GM18508 (cell line): ENCODE results near the gene ACBD6.

ENCODE experiments used
- ATAC-seq: cut with Tn5 transposase; IDR thresholded peaks from one replicate; pipeline ENCODE4 v1.9.1; 2021; ENCODE audit warnings: moderate number of reproducible peaks; ENCODE audit not compliant: insufficient read depth, unreplicated experiment

The ACBD6 gene

DNA sequence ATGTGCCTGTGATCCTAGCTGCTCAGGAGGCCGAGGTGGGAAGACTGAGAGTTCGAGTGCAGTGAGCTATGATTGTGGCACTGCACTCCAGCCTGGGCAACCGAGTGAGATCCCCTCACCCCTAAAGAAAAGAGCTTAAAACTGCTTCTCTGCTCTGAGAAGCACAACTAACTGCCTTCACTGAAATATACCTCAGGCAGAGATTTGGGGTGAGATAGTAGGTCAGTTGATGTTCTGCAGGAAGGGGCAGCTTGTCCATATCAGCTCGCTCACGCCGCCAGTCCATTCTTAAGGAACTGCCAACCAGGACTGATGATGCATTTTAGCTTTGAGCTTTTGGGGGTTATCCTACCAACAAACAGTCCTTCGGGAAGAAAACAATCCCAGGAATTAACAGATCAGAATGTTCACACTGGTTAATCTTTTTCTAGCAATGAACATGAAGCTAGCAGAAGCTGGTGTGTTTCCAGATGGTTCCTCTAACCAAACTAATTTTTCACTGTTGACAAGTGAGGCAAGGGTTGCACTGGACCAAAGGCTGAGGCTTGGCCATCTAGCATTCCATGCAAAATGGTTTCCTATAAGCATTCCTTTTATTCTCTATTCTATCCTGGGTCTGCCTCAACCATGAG is 240.7 kb downstream of the ACBD6 start:
- ATAC-seq = no peak

DNA sequence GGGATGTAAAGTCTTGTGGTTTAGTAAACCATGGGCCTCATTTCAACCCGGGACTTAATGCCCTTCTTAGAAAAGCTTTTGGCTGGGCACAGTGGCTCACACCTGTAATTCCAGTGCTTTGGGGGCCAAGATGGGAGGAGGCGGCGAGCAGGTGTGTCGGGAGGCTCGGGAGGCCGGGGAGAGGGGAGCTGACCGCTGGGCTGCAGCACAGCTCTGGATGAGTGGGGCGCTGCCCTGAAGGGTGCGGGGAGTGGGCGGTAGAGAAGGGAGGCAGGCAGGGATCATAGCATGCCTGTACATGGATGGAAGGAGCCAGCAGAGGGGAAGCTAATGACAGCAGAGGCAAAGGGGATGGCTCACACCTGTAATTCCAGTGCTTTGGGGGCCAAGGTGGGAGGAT is 241.3 kb downstream of the ACBD6 start:
- no peak for ATAC-seq

DNA sequence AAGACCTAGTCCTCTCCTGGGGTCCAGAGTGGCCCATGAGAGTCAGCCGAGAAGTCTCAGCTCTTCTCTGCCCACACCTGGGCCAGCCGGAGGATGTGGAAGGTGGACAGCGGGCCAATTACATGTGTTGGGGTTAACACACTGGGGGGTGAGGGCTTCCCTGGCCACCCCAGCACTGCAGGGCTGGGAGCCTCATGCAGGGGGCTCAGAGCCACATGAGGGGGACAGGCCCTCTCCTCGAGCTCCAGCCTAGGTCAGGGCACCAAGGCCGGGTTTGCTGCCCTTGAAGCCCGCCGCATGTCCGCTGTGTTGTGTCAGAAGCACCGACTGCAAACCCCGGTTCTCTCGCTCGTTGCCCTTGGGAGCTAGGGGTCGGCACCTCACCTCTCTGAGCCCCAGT is 241.8 kb downstream of the ACBD6 start:
- no peak for ATAC-seq

DNA sequence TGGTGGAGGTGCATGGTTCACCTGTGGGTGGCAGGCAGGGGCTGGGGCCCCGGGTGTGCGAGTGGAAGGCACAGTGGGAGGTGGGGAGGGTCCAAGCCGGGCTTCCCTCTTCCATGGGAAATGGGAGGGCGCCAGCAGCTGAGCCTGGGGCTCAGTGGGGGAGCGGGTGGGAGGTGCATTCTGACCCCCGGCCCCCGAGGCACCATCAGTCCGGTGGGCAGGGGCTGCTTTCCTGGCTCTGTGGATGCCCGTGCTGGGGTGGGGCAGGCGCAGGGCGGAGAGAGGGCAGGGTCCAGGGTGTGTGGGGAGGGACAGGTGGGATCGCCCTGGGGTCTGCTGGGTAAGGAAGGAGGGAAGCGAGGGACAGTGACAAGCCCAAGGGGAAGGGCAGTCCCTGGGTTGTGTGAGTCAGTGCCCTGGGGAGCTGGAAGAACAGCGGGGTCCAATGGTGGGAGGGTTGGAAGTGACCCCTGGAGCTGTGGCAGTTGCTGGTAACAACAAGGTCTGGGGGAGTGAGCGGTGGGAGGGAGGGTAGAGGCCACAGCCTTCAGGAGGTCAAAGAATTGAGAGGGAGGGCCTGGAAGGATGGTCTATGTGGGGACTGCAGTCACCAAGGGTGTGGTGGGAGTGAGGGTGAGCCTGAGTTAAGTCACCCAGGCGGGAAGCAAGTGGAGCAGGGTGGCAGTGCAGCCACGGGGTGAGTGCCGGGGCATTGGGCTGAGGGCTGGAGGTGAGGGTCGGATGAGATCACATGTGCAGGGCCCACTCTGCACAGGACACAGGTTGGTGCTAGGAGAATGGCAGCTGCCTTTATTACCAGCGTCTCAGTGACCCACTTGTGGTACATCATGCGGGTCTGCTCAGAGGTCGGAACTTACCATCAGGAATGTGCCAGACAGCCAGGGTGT is 242.7 kb downstream of the ACBD6 start:
- ATAC-seq = no peak

DNA sequence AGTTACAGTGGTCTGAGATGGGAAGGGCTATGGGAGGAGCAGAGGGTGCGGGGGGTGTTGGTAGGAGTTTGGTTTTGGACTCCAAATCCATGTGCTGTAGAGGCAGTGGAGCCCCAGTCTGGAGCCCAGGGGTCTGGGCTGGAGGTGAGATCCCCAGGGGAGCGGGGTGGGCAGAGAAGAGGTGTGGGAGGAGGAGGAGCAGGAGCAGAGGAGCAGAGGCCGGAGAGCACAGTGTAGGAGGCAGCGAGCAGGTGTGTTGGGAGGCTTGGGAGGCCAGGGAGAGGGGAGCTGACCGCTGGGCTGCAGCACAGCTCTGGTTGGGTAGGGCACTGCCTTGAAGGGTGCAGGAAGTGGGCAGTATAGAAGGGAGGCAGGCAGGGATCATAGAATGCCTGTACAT is 243.4 kb downstream of the ACBD6 start:
- no peak for ATAC-seq

DNA sequence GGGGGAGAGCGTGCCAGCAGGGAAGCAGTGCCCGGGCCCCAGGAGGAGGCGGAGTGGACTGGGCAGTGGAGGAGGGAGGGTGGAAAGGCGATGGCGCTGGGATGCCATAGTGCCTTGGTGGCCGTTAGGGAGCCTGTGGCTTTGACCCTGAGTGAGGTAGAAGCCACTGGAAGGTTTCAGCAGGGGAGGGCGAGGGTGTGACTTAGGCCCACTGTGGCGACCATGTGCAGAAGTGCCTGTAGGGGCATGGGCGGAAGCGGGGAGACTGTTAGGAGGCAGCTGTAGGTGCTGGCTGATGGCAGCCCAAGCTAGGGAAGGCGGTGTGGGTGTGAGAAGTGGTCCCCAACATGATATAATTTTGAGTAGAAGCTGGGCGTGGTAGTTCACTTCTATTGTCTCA is 244.1 kb downstream of the ACBD6 start:
- ATAC-seq = no peak

DNA sequence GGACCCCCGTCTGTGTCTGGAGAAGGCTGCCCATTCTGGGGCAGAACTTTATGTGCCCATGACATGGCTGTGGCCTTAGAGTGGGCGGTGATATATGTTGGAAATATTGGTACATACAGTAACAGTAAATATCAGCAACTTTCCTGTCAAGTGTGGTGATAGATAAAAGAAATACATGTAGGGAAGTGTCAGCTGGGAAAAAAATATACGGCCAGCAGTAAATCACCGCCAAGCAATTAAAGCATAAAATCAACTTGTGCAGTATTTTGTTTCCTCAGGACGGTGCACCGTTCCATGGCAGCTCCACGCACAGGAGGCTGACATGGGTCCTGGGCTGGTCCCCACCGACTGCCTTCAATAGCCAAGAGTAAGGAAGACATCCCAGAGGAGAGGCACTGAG is 244.9 kb downstream of the ACBD6 start:
- ATAC-seq = no peak

DNA sequence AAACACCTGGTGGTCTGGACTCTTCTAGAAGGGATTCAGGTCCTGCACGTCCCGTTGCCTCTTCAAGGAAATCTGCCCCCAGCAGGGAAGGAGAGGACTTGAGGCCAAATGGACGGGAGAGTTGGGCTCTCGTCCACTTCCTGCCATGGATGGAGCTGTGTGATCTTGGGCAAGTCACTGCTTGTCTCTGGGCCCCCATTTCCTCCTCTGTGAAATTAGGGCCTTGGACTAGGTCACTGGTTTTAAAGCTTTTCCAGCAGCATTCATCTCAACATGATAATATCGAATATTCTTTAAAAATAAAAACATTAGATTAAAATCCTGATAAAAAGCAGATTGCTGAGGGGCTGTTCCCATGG is 245.4 kb downstream of the ACBD6 start:
- ATAC-seq = no peak

DNA sequence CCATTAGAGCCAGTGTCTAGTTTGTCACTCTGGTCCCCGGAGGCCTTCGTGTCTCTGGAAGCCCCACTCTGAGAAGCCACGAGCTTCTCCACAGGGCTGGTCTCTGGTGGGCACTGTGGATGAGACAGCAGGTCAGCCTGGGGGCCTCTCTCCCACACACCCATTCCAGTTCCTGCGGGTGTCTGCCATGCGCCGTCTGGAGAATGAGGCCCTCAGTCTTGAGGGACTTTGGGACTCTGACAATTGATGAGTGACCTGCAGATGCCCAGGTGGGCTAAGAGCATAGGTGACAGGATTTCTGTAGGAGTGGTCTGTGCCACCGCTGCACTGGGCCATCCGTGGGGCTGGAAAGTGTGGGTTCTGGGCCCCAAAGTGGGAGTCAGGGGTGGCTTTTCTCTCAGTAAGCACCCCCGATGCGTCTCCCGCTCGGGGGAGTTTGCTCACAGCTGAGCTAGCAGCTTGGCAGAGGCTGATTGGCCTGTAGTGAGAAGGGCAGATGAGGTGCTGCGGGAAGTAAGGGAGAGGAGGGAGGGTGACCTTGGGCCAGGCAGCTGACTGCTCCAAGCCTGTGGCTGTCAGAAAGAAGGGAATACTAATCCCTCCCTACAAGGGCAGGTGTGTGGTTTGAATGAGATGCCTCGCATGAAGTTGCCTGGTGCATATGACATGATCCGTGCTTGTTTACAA is 245.9 kb downstream of the ACBD6 start:
- no peak for ATAC-seq

DNA sequence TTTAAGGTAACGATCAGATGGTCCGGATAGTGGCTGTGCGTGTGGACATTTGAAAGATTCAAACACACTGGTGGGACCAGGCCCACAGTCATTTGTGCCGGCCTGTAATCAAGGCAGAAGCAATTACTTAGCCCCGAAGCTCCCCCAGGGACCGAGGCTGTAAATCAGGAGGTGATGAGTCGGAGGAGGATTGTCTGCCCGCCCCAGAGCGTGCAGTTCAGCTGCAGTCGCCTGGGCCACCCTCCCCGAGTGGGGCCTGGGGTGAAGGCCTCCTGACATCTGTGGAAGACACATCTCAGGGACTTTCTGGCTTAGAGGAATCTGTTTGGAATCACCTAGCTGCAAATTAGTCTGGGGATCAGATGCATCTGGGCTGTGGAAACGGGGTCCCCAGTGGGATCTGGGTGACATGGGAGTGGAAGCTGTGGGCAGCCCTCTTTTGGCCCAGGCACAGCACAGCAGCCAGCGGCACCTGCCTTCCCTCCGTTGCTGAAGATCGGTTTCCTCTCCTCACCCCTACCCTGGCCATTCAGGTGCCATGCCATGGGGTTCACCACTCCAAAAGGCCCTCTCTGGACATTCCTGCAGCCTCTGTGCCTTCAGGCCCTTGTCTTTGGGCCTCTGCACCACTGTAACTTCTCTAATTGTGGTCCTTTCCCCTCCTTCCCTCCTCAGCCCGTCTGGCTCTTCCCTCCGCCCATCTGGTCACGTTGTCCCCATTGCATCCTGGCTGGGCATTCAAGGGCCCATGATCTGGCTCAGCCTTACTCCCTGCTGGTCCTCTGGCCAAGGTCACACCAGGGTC is 246.6 kb downstream of the ACBD6 start:
- no peak for ATAC-seq

DNA sequence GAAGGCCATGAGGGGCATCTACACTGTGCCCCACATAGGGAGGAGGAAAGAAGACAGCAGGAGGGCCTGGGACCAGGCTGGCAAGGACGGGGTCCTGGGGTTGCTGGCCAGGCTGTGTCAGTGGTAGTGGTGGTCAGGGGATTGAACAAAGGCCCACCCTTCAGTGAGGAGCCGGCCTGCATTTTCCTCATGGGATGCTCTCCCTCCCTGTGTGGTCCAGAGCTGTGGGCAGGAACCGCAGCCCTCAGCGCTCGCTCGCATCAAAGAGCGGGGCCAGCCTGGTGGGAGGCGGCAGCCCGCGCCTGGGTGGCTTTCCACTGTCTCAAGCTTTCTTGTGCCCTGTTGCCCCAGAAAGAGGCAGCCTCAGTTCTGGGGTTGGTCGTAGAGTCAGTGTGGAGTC is 247.5 kb downstream of the ACBD6 start:
- no peak for ATAC-seq

DNA sequence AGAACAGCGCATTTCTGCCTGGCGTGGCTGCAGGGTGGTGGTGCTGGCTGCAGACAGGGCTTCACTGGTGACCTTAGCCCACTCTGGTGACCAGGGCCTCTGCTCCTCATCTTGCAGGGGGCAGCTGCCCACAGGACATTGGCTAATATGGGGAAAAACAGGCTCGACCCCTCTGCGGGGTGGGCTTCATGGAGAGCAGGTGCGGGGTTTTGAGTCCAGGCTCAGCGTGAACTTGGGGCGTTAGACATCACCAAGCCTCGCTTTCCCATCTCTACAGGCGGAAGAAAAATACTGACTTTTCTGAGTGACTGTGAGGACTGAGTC is 247.9 kb downstream of the ACBD6 start:
- no peak for ATAC-seq

DNA sequence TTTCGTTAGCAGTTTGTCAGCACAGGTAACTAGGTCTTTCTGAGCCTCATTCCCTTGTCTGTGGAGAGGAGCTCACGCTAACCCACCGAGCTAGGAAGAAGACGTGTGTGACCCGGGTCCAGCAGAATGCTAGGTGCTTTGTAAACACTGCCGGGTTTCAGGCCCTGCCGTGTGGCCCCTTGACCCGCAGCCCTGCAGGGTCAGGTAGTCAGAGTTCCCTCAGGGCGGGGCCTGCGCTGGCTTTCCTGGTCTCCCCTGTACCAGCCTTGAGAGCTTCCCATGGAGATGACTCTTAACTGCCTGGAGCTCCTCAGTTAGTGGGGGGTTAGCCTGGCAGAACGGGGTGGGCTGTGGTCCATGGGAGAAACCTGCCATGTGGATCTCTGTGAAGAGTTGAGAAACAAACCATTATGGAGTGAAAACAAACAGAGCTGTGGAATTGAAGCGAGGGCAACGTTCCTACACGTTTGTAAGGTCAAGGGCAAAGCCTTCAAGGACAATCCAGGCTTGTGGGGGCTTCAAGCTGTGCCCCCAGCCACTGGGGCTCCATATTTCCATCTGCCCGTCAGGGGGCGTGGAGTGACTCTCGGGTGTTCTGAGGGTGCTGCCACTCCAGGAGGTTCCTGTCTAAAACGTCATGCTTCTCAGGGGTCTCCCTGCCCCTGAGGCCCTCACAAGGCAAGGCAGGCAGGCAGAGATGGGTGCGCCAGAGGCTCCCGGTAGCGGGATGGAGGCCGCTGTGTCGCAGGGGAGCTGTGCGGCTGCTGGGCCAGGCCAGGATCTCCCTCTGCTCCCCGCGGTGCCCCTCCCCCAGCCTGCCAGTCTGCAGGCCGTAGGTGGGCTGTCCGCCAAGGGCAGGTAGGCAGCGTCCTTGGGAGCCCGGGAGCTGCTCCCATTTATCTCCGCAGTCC is 248.5 kb downstream of the ACBD6 start:
- no peak for ATAC-seq

DNA sequence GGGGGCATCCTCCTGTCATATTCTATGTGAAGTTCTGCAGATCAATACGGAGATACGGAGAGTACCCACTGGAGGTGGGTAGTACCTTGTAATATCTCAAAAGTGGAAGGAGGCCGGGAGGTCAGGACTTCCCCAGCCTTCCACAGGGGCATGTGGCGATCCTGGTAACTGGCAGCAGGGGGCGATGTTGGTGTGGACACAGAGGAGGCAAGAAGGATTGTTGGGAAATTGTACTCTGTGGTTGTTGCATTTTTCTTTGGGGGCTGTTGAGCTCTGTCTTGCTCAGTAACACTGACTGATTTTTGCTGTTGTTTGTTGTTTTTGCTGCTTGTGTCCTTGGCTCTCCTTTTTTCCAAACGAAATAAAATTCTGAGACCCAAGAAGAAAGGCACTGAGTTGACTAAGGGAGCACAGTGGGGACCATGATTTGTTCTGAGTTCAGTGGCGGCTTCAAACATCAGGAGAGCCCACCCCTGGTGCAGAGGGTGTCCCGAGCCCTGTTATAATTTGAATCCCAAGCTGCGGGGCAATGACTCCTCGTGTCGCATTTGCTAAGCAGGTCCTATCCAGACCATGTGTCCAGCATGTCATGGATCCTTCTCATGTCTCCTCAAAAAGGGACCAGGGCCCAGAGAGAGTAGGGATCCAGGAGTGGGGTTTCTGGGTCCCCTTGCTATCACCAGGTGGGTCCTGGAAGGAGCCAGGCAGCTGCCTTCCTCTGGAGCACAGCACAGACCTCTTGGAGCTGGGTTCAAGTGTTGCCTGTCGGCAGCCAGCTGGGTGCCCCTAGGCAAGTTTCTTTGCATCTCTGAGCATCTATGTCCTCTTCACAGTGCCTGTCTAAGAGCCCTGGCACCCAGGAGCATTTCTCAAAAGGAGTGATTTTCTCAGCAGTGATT is 249.5 kb downstream of the ACBD6 start:
- no peak for ATAC-seq

DNA sequence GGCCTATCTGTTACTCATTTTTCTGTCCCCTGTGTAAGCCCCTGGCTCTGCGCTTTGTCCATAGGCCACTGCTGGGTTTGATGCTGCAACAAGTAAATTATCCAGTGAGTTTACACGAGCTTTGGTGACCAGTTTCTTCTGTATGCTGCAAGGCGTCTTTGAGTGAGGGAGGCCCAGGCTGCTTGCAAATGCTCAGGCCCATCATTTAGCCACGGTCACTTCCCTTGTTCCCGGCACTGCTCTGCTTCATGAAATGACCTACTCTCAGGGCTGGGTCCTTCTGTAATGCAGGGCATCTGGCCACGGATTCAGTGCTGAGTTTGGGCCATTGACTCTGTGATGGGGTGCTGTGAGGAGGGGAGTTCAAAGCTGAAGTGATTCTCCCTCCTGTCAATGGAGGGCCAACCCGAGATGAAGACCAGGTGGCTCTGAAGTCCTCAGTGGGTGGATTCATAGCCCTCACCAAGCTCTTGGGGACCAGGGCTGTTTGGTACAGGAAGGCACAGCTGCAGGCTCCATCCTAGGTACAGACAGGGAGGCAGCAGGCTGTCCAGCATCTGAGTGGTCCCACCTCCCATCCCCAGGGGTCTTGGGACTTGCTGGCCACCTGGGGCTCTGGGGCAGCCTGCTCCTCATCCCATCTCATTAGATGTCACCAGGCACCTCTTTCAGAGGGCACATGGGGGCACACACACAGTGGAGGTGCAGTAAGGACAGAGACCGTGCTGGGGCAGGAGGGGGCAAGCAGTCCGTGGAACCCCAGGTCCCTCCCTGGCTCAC is 250.7 kb downstream of the ACBD6 start:
- no peak for ATAC-seq

DNA sequence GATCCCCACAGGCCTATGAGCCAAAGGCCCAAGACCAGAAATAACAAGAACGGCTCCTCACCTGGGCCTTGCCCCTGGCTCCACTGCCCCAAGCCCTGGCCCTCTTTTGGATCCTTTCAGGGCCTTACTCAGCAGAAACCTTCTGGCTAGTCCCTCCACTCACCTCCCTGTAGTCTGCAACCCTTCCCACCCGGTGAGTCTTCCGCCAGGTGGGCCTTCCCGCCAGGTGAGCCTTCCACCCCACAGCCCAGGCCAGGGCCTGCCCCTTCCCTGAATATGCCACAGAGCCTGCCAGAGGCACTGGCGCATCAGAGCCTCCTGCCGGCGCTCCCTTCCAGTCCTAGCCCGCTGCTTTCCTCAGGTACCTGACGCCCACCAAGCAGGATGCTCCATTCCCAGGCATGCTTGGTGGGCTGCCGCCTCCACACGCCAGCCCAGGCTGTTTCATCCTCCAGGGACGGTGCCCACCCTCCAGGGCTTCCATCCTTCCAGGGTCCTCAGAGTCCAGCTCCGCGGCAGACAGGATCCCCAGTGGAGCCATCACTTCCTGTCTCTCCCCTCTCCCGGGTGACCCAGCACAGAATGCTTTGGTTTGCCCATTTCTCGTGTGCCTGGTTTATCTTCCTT is 251.4 kb downstream of the ACBD6 start:
- no peak for ATAC-seq

DNA sequence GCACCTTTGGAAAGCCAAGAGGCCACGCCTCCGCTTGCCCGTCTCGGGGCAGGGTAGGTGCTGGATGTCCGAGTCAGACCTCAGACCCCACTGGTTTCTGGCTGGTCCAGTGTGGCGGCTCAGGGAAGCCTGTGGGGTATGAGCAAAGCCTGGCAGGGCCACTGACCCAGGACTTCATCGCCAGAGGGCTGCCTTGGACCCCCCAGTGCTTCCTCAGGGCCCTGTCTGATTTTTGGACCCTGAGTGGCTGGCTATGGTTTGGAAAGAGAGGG is 251.9 kb downstream of the ACBD6 start:
- ATAC-seq = no peak
